Measurements from ENCODE around the gene ETFDH.

Gene ETFDH

DNA sequence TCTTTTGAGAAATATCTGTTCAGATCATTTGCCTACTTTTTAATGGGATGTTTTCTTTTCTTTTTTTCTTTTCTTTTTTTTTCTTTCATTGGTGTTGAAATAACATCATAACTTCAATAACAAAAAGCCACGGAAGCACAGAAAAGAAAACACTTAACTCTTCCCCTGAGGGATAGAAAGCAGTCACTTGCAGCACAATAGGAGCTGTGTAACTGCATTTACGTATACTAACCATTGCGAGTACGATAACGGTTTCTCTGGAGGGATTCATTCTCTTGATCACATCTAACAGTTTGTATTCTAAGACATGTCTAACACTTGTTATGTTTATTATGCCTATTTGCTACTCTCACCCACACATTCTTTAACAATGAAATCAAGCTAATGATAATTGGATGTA is 27.7 kb upstream of the ETFDH start:
- Histone ChIP-seq H3K27ac (no peak overlapping the region), H3K36me3 (no peaks in the 10 kb centered on the region), H3K4me1 (ENCODE audit: control insufficient read depth in 1 of 2, insufficient read depth in 1 of 2, low read depth in 1 of 2, low read length in 1 of 2) (peaks cover 4 to 8% of the 10 kb centered on the region in 2 experiments), H3K9me3 (no peaks in the 10 kb centered on the region), H3K27me3 (no peaks in the 10 kb centered on the region), H3K4me3 (ENCODE audit: low read depth in 1 of 2, low read length in 1 of 2) (no peak overlapping the region)
- TF ChIP-seq CTCF (IDR thresholded peaks at IDR 0.05), result no peak

DNA sequence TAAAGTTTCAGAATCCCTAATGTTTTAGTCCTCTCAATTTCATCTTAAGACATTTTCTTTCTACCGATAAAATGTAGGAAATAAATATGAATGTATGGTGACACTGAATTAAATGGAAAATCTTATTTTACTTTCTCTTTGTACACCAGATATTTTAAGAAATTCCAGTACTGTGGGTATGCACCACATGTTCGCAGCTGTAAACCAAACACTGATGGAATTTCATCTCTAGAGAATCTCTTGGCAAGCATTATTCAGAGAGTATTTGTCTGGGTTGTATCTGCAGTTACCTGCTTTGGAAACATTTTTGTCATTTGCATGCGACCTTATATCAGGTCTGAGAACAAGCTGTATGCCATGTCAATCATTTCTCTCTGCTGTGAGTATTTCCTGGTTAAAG is 27.3 kb upstream of the ETFDH start:
- no peak overlapping the region for H3K27ac ChIP-seq

DNA sequence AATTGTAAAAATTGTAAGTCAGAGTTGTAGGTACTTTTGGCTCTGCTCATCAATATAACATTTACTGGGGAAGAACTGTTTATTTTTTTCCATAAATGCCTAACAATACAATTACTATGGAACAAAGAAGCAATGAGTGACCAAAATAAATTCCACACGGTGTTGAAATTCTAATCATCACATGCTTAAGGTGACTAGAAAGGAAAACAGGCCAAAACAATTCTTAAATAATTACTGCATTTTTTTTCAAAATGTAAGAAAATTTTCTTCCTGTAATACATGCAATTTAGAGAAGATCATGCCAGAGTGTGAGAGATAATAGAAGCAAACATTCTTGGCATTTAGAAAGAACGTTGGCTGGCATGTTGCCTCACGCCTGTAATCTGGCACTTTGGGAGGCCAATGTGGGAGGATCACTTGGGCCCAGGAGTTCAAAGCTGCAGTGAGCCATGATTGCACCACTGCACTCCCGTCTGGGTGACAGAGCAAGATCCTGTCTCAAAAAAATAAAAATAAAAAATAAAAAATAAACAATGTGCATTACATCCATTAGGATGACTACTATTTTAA is 22.9 kb upstream of the ETFDH start:
- TF ChIP-seq CTCF (IDR thresholded peaks at IDR 0.05), result no peak
- H3K27ac ChIP-seq, result no peak overlapping the region
- H3K27me3 ChIP-seq, result no peaks in the 10 kb centered on the region
- no peaks in the 10 kb centered on the region for H3K9me3 ChIP-seq
- no peaks in the 10 kb centered on the region for H3K36me3 ChIP-seq
- H3K4me3 ChIP-seq (ENCODE audit: low read depth in 1 of 2, low read length in 1 of 2), result no peak overlapping the region
- peaks cover 4 to 13% of the 10 kb centered on the region in 2 experiments for H3K4me1 ChIP-seq (ENCODE audit: control insufficient read depth in 1 of 2, insufficient read depth in 1 of 2, low read depth in 1 of 2, low read length in 1 of 2)

More for the DNA sequence above, 27.3 kb upstream of the ETFDH start:
- Histone ChIP-seq H3K36me3 (no peaks in the 10 kb centered on the region), H3K9me3 (no peaks in the 10 kb centered on the region), H3K27me3 (no peaks in the 10 kb centered on the region), H3K4me1 (ENCODE audit: control insufficient read depth in 1 of 2, insufficient read depth in 1 of 2, low read depth in 1 of 2, low read length in 1 of 2) (peaks cover 4 to 8% of the 10 kb centered on the region in 2 experiments), H3K4me3 (ENCODE audit: low read depth in 1 of 2, low read length in 1 of 2) (no peak overlapping the region)
- TF ChIP-seq CTCF (IDR thresholded peaks at IDR 0.05), result no peak

GRCh38 chr4:158652920-158653319 is 19.2 kb upstream of the ETFDH start:
- no peak overlapping the region for H3K4me3 ChIP-seq (ENCODE audit: low read depth in 1 of 2, low read length in 1 of 2)
- H3K27ac ChIP-seq, result no peak overlapping the region
- TF ChIP-seq CTCF (IDR thresholded peaks at IDR 0.05), result no peak
- peaks cover 0 to 6% of the 10 kb centered on the region in 2 experiments for H3K4me1 ChIP-seq (ENCODE audit: control insufficient read depth in 1 of 2, insufficient read depth in 1 of 2, low read depth in 1 of 2, low read length in 1 of 2)
- no peaks in the 10 kb centered on the region for H3K36me3 ChIP-seq
- no peaks in the 10 kb centered on the region for H3K27me3 ChIP-seq
- no peaks in the 10 kb centered on the region for H3K9me3 ChIP-seq

- H3K27me3 ChIP-seq, result no peaks in the 10 kb centered on the region
- peaks cover 0 to 6% of the 10 kb centered on the region in 2 experiments for H3K4me1 ChIP-seq (ENCODE audit: control insufficient read depth in 1 of 2, insufficient read depth in 1 of 2, low read depth in 1 of 2, low read length in 1 of 2)
- no peak overlapping the region for H3K27ac ChIP-seq
- no peaks in the 10 kb centered on the region for H3K9me3 ChIP-seq
- H3K4me3 ChIP-seq (ENCODE audit: low read depth in 1 of 2, low read length in 1 of 2), result no peak overlapping the region
- H3K36me3 ChIP-seq, result no peaks in the 10 kb centered on the region
- no peak for TF ChIP-seq CTCF (IDR thresholded peaks at IDR 0.05)
Measured at GRCh38 chr4:158656439-158656838, 15.7 kb upstream of the ETFDH start.
